ENCODE results near the gene STK38L. TPM values are rescaled to one million over a fixed set of nuclear protein-coding genes. Genes with fewer than 3 reads are reported as not detected.

The STK38L gene
- total RNA-seq (2022; extraction: Qiagen RNA extraction): 10.1 to 16.5 TPM (median 11.3 TPM) in 5 replicates

DNA sequence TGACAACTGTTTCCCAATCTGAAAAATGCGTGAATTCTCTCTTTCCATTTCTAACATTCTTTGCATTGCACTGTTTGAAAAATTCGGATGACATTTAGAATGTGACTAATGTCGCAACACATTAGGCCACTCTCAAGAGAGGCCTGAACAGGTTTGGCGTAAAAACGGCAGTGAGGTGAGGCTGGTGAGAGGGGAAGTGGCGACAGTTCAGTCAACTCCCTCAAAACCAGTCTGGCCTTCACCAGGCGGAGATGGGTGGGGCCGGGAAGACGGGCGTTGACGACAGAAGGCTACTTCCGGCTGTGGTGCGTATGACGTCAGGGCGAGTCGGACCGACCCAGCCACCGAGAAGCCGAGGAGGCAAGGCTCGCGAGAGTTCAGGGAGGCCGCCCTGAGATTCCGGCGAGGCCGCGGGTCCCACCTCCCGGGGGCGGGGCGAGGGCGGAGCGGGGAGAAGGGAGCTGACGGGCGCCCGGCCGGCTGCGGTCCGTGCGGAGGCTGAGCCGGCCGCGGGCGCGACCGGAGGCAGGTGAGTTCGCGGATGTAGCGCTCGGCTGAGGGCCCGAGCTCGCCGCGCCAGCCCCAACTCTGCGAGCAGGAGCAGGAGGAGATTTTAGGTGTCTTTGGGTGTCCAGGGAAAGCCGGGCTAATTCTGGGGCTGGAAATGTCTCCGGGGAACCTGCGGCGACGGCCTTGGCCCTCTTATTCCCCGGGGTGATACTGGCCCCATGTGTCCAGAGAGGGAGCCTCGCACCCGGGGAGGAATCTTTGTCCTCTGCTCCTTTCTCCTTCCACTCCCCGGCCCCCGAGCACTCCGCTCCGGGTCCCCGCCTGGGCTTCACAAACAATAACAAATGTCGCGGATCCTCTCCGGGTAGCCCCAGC lies at the start of gene STK38L:
TSS of gene STK38L (plus strand) at position 483 of the 885 bp plus-strand sequence. CDS start 53,435 bp downstream, outside the sequence.

DNA sequence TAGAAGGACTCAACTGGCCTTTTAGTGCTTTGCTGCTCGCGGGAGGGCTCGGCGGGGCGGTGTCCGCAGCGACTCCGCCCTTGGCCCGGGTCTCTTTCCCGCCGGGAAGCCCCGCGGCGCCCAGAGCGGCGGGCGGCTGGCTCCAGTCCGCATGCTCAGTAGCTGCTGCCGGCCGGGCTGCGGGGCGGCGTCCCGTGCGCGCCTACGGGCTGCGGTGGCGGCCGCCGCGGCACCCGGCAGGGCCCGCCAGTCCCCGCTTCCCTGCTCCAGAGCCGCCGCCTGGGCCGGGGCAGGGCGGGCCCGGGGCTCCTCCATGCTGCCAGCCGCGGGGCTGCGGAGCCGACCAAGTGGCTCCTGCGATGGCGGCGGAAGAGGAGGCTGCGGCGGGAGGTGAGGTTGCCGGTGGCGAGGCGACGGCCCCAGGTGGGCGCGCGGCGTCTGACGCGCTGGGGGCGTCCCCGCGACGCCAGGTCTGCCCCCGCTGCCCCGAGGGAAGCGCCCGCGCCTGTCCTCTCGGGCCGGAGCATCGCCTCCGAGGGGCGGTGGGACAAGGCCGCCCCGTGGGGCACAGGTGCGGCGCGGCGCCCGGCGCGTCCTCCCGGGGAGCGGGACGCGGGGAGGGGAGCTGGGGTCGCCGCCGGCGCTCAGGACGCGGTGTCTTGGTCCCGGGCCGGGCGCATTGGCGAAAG lies 88.8 kb downstream of the STK38L start, which contains the start of gene BMAL2:
TSS of gene BMAL2 (plus strand) at position 123 of the 689 bp plus-strand sequence. CDS start at position 360, 237 bp downstream.

Other genes starting within 250 kb of the STK38L start
- gene TM7SF3, start 229.9 kb upstream of the STK38L start, total RNA-seq (2022; extraction: Qiagen RNA extraction): 56.9 to 81.5 TPM (median 80.2 TPM) in 5 replicates
- 26.7 to 30.3 TPM (median 28.2 TPM) in 5 replicates for gene MED21, start 221.7 kb upstream of the STK38L start, total RNA-seq (2022; extraction: Qiagen RNA extraction)
- gene C12orf71, start 161.7 kb upstream of the STK38L start, total RNA-seq (2022; extraction: Qiagen RNA extraction): not detected in 5 replicates
- gene BMAL2, start 88.5 kb downstream of the STK38L start, total RNA-seq (2022; extraction: Qiagen RNA extraction): 14.4 to 18.7 TPM (median 17.1 TPM) in 5 replicates
- 0.11 to 0.24 TPM in 2 of 5 replicates, not detected in the others for gene SMCO2, start 202.4 kb downstream of the STK38L start, total RNA-seq (2022; extraction: Qiagen RNA extraction)

All from A549 treated with dexamethasone at 1 μM for 4 hours (cell line).